CD14-positive monocyte (primary cell): ENCODE results near the gene FOXP4. TPM values are rescaled to one million over a fixed set of nuclear protein-coding genes. Genes with fewer than 3 reads are reported as not detected.
A peak's percentile ranks its signal among the peaks of the same experiment; 100 is the strongest.

Source experiments
- DNase-seq, 3 donors: peaks; one replicate each; pipeline ENCODE4 v3.0.0-alpha.2; 2011 to 2022
- H2AFZ ChIP-seq: 2 replicates; pipeline ENCODE4 v1.6.0; 2012; ENCODE audit warnings: mild to moderate bottlenecking, low read depth, low read length, inconsistent platforms; ENCODE audit not compliant: insufficient read depth, poor library complexity, severe bottlenecking
- H3K27ac ChIP-seq, 2 donors: 1 replicate in 1 of 2; 2 replicates in 1 of 2; pipeline ENCODE4 v1.5.1; 2012 to 2013; ENCODE audit warnings: low read length in 2 of 2, control low read depth in 1 of 2, inconsistent platforms in 1 of 2, low read depth in 1 of 2, mild to moderate bottlenecking in 1 of 2
- H3K27me3 ChIP-seq, 2 donors: one replicate each; pipeline versions ENCODE4 v1.6.0 to v1.6.1; 2011 to 2013; ENCODE audit warnings: low read length in 2 of 2; ENCODE audit not compliant: control insufficient read depth in 2 of 2, insufficient read depth in 2 of 2
- H3K36me3 ChIP-seq, 2 donors: replicated peaks in 1 of 2; 1 replicate in 1 of 2; 2 replicates in 1 of 2; pipeline versions ENCODE4 v1.5.1 to v1.6.1; 2012 to 2013; ENCODE audit warnings: low read length in 2 of 2, control low read depth in 1 of 2, inconsistent platforms in 1 of 2, mild to moderate bottlenecking in 1 of 2; ENCODE audit not compliant: insufficient read depth in 2 of 2, control insufficient read depth in 1 of 2
- H3K4me1 ChIP-seq, 2 donors: 1 replicate in 1 of 2; 2 replicates in 1 of 2; pipeline versions ENCODE4 v1.5.1 to v1.6.1; 2012 to 2013; ENCODE audit warnings: low read length in 2 of 2, control low read depth in 1 of 2, inconsistent platforms in 1 of 2, mild to moderate bottlenecking in 1 of 2, moderate library complexity in 1 of 2; ENCODE audit not compliant: insufficient read depth in 2 of 2, control insufficient read depth in 1 of 2
- H3K4me2 ChIP-seq: replicated peaks from 2 replicates; pipeline ENCODE3; 2012; ENCODE audit warnings: low read length, moderate library complexity, mild to moderate bottlenecking; ENCODE audit not compliant: poor library complexity, severe bottlenecking; ENCODE audit errors: extremely low read depth
- H3K4me3 ChIP-seq, 3 experiments: fragments of 200-600 bp in 1 of 3; sonication (generic) in 1 of 3; replicated peaks in 1 of 3; 1 replicate in 2 of 3; 2 replicates in 1 of 3; pipeline ENCODE4 v1.5.1; 2011 to 2013; ENCODE audit warnings: low read length in 3 of 3, mild to moderate bottlenecking in 3 of 3, control low read depth in 2 of 3, low read depth in 2 of 3, inconsistent platforms in 1 of 3, moderate library complexity in 1 of 3
- H3K79me2 ChIP-seq: 2 replicates; pipeline ENCODE4 v1.6.0; 2012; ENCODE audit warnings: mild to moderate bottlenecking, control low read depth, inconsistent platforms, low read length, moderate library complexity; ENCODE audit not compliant: insufficient read depth
- H3K9ac ChIP-seq: 2 replicates; pipeline ENCODE4 v1.6.0; 2017; ENCODE audit warnings: low read length, mild to moderate bottlenecking; ENCODE audit not compliant: insufficient read depth, poor library complexity, severe bottlenecking
- H3K9me3 ChIP-seq, 2 donors: replicated peaks in 1 of 2; 1 replicate in 1 of 2; 2 replicates in 1 of 2; pipeline versions ENCODE4 v1.5.1 to v1.6.1; 2012 to 2013; ENCODE audit warnings: low read length in 2 of 2, control low read depth in 1 of 2; ENCODE audit not compliant: control insufficient read depth in 1 of 2, insufficient read depth in 1 of 2
- H4K20me1 ChIP-seq: 2 replicates; pipeline ENCODE4 v1.6.0; 2012; ENCODE audit warnings: mild to moderate bottlenecking, low read length, control low read depth, moderate library complexity; ENCODE audit not compliant: insufficient read depth
- H3K27ac Mint-ChIP-seq, 7 donors: one replicate each; pipeline ENCODE4 v1.8.0; 2020; ENCODE audit warnings: mild to moderate bottlenecking in 7 of 7, mixed read lengths in 7 of 7, moderate library complexity in 6 of 7, inconsistent platforms in 2 of 7
- H3K27me3 Mint-ChIP-seq, 3 donors: one replicate each; pipeline ENCODE4 v1.8.0; 2021 to 2022; ENCODE audit warnings: low read depth in 3 of 3, mild to moderate bottlenecking in 3 of 3, mixed read lengths in 3 of 3, moderate library complexity in 3 of 3, inconsistent platforms in 1 of 3
- H3K36me3 Mint-ChIP-seq, 2 donors: one replicate each; pipeline ENCODE4 v1.8.0; 2020; ENCODE audit warnings: mixed read lengths in 2 of 2, inconsistent platforms in 1 of 2, mild to moderate bottlenecking in 1 of 2
- H3K4me1 Mint-ChIP-seq: one replicate; pipeline ENCODE4 v1.8.0; 2020; ENCODE audit warnings: mild to moderate bottlenecking, mixed read lengths
- H3K4me3 Mint-ChIP-seq, 2 donors: one replicate each; pipeline ENCODE4 v1.8.0; 2020; ENCODE audit warnings: mild to moderate bottlenecking in 2 of 2, mixed read lengths in 2 of 2, moderate library complexity in 1 of 2
- H3K9me3 Mint-ChIP-seq, 7 donors: one replicate each; pipeline ENCODE4 v1.8.0; 2020 to 2022; ENCODE audit warnings: mixed read lengths in 7 of 7, mild to moderate bottlenecking in 6 of 7, moderate library complexity in 6 of 7, inconsistent platforms in 2 of 7
- CTCF ChIP-seq: fragments of 200-600 bp; IDR thresholded peaks from one replicate; pipeline ENCODE4 v1.8.0; 2022; ENCODE audit warnings: antibody characterized with exemption, mild to moderate bottlenecking
- WGBS: methylation state at CpG from one replicate; pipeline ENCODE4 v1.1.5; 2013; ENCODE audit warnings: missing lambda C conversion rate; ENCODE audit not compliant: insufficient coverage; 5-methylcytosine and 5-hydroxymethylcytosine counted together
- intact Hi-C, 2 donors: fragments of 100-400 bp; cut with micrococcal nuclease; formaldehyde crosslinking; loops; one replicate each; pipeline versions ENCODE4 v1.15.0 to v1.15.1; 2023
- polyA plus RNA-seq, 3 donors: library from polyadenylated mRNA; depleted of rRNA in 1 of 3; unstranded in 2 of 3; stranded (reverse) in 1 of 3; fragments of 300-500 nt in 2 of 3; fragments of >200 nt in 1 of 3; fragmentation: Illumina TruSeq in 2 of 3; gene quantifications; 1 replicate in 2 of 3; 2 replicates in 1 of 3; pipeline ENCODE4 v1.2.3, GENCODE V29; 2012 to 2021

Gene FOXP4
- polyA plus RNA-seq, 3 donors: 0.62 to 7.6 (median 0.65) TPM

GRCh38 chr6:41636833-41637193 is 90.6 kb downstream of the FOXP4 start:
- peaks cover 29% of the 10 kb centered on the region for H3K4me1 Mint-ChIP-seq
- Histone ChIP-seq H3K79me2 (no peaks in the 10 kb centered on the region), H2AFZ (no peak overlapping the region), H3K9me3 (peaks cover 0 to 8% of the 10 kb centered on the region in 2 donors), H3K27ac (no peak overlapping the region), H3K9ac (no peak overlapping the region), H3K36me3 (no peaks in the 10 kb centered on the region), H4K20me1 (no peaks in the 10 kb centered on the region), H3K4me3 (no peak overlapping the region), H3K4me2 (no peak overlapping the region), H3K27me3 (peaks cover 11 to 52% of the 10 kb centered on the region in 2 donors), H3K4me1 (peaks cover 5 to 17% of the 10 kb centered on the region in 2 donors)
- WGBS: 80% methylated on average over 25 of the region's 31 CpGs
- intact Hi-C loops: no loop called here
- H3K4me3 Mint-ChIP-seq: peak overlapping the region in 1 of 2 donors; percentile 77
- H3K27ac Mint-ChIP-seq: no peak overlapping the region
- peaks cover 53 to 77% (median 55%) of the 10 kb centered on the region in 3 donors for H3K27me3 Mint-ChIP-seq
- peaks cover 0 to 20% (median 3%) of the 10 kb centered on the region in 7 donors for H3K9me3 Mint-ChIP-seq
- no peak for TF ChIP-seq CTCF
- H3K36me3 Mint-ChIP-seq: peaks cover 0 to 4% of the 10 kb centered on the region in 2 donors
- no peak for DNase-seq

GRCh38 chr6:41637194-41638001 is 91.2 kb downstream of the FOXP4 start:
- DNase-seq: no peak
- H3K27me3 Mint-ChIP-seq: peaks cover 55 to 80% (median 59%) of the 10 kb centered on the region in 3 donors
- Histone ChIP-seq H4K20me1 (no peaks in the 10 kb centered on the region), H2AFZ (no peak overlapping the region), H3K4me1 (peaks cover 5 to 17% of the 10 kb centered on the region in 2 donors), H3K79me2 (no peaks in the 10 kb centered on the region), H3K27me3 (peaks cover 11 to 52% of the 10 kb centered on the region in 2 donors), H3K4me3 (peak overlapping the region in 1 of 3 experiments; percentile 34), H3K9me3 (peaks cover 0 to 8% of the 10 kb centered on the region in 2 donors), H3K27ac (no peak overlapping the region), H3K36me3 (no peaks in the 10 kb centered on the region), H3K4me2 (peak overlapping the region; percentile 42), H3K9ac (no peak overlapping the region)
- H3K36me3 Mint-ChIP-seq: peaks cover 0 to 4% of the 10 kb centered on the region in 2 donors
- peak overlapping the region; percentile 63 to 88 for H3K4me3 Mint-ChIP-seq
- peaks cover 29% of the 10 kb centered on the region for H3K4me1 Mint-ChIP-seq
- H3K9me3 Mint-ChIP-seq: peaks cover 0 to 20% (median 3%) of the 10 kb centered on the region in 7 donors
- peak overlapping the region in 1 of 7 donors; percentile 57 for H3K27ac Mint-ChIP-seq
- no peak for TF ChIP-seq CTCF
- intact Hi-C loops: no loop called here
- WGBS: 12% methylated on average over 50 of the region's 54 CpGs
